ENCODE results near the gene LMO4. TPM values are rescaled to one million over a fixed set of nuclear protein-coding genes. Genes with fewer than 3 reads are reported as not detected.

The LMO4 gene
- total and polyA plus RNA-seq, 4 donors: 35.7 to 96.4 (median 54.7) TPM

- WGBS, 2 donors: 87 to 94% methylated on average over 5 of the region's 5 CpGs
- no peak for ATAC-seq (ENCODE audit: insufficient read depth, low FRiP score)
- H3K27ac ChIP-seq (ENCODE audit: low read depth in 1 of 2, low read length in 1 of 2): no peak overlapping the region
- peaks cover 0 to 4% (median 0%) of the 10 kb centered on the region in 4 donors for H3K36me3 ChIP-seq (ENCODE audit: control insufficient read depth in 4 of 4, insufficient read depth in 4 of 4, low read length in 4 of 4)
- H3K4me1 ChIP-seq (ENCODE audit: control insufficient read depth in 5 of 5, insufficient read depth in 5 of 5, low read length in 5 of 5): peaks cover 0 to 3% (median 0%) of the 10 kb centered on the region in 5 donors
- H3K27me3 ChIP-seq (ENCODE audit: control insufficient read depth in 3 of 3, insufficient read depth in 3 of 3, low read length in 2 of 3): no peaks in the 10 kb centered on the region
- H3K9me3 ChIP-seq (ENCODE audit: control insufficient read depth in 4 of 4, insufficient read depth in 3 of 4, low read length in 3 of 4): peaks cover 0 to 5% (median 0%) of the 10 kb centered on the region in 4 donors
- H3K4me3 ChIP-seq: no peak overlapping the region
- TF ChIP-seq CTCF (IDR thresholded peaks at IDR 0.05; ENCODE audit: control extremely low read depth, extremely low read depth): no peak
- no peak for DNase-seq
- no peak overlapping the region for H3K9ac ChIP-seq (ENCODE audit: insufficient read depth in 1 of 2, low read length in 2 of 2)
Measured at GRCh38 chr1:87356591-87356990, 27.9 kb downstream of the LMO4 start.

- H3K27ac ChIP-seq (ENCODE audit: low read depth in 1 of 2, low read length in 1 of 2): no peak overlapping the region
- no peak overlapping the region for H3K9ac ChIP-seq (ENCODE audit: insufficient read depth in 1 of 2, low read length in 2 of 2)
- ATAC-seq (ENCODE audit: insufficient read depth, low FRiP score) (no peak), DNase-seq (no peak)
- H3K36me3 ChIP-seq (ENCODE audit: control insufficient read depth in 4 of 4, insufficient read depth in 4 of 4, low read length in 4 of 4): peaks cover 0 to 4% (median 0%) of the 10 kb centered on the region in 4 donors
- 88 to 100% methylated on average over 1 of the region's 1 CpG for WGBS, 2 donors
- peaks cover 0 to 3% (median 0%) of the 10 kb centered on the region in 5 donors for H3K4me1 ChIP-seq (ENCODE audit: control insufficient read depth in 5 of 5, insufficient read depth in 5 of 5, low read length in 5 of 5)
- no peaks in the 10 kb centered on the region for H3K27me3 ChIP-seq (ENCODE audit: control insufficient read depth in 3 of 3, insufficient read depth in 3 of 3, low read length in 2 of 3)
- no peak overlapping the region for H3K4me3 ChIP-seq
- no peak for TF ChIP-seq CTCF (IDR thresholded peaks at IDR 0.05; ENCODE audit: control extremely low read depth, extremely low read depth)
- H3K9me3 ChIP-seq (ENCODE audit: control insufficient read depth in 4 of 4, insufficient read depth in 3 of 4, low read length in 3 of 4): peaks cover 0 to 5% (median 0%) of the 10 kb centered on the region in 4 donors
Measured at GRCh38 chr1:87358219-87358618, 29.5 kb downstream of the LMO4 start.

GRCh38 chr1:87359586-87359985 is 30.9 kb downstream of the LMO4 start:
- no peak for TF ChIP-seq CTCF (IDR thresholded peaks at IDR 0.05; ENCODE audit: control extremely low read depth, extremely low read depth)
- WGBS, 2 donors: 88 to 90% methylated on average over 1 of the region's 1 CpG

More at GRCh38 chr1:87359586-87359985, 30.9 kb downstream of the LMO4 start:
- DNase-seq (no peak), ATAC-seq (ENCODE audit: insufficient read depth, low FRiP score) (no peak)
- no peak overlapping the region for H3K9ac ChIP-seq (ENCODE audit: insufficient read depth in 1 of 2, low read length in 2 of 2)
- H3K4me3 ChIP-seq: no peak overlapping the region
- peaks cover 0 to 5% (median 0%) of the 10 kb centered on the region in 4 donors for H3K9me3 ChIP-seq (ENCODE audit: control insufficient read depth in 4 of 4, insufficient read depth in 3 of 4, low read length in 3 of 4)
- peaks cover 0 to 3% (median 0%) of the 10 kb centered on the region in 5 donors for H3K4me1 ChIP-seq (ENCODE audit: control insufficient read depth in 5 of 5, insufficient read depth in 5 of 5, low read length in 5 of 5)
- no peaks in the 10 kb centered on the region for H3K27me3 ChIP-seq (ENCODE audit: control insufficient read depth in 3 of 3, insufficient read depth in 3 of 3, low read length in 2 of 3)
- no peak overlapping the region for H3K27ac ChIP-seq (ENCODE audit: low read depth in 1 of 2, low read length in 1 of 2)
- peaks cover 0 to 4% (median 0%) of the 10 kb centered on the region in 4 donors for H3K36me3 ChIP-seq (ENCODE audit: control insufficient read depth in 4 of 4, insufficient read depth in 4 of 4, low read length in 4 of 4)
